ENCODE measurements around the gene RBBP7. TPM values are rescaled to one million over a fixed set of nuclear protein-coding genes. Genes with fewer than 3 reads are reported as not detected.
A peak's percentile ranks its signal among the peaks of the same experiment; 100 is the strongest.

RBBP7 gene
- total and polyA plus RNA-seq, 10 of the 15 experiments (the other 5 are each of a cell fraction or from before 2014, with no cell fraction given), result 95.3 to 277 (median 194) TPM

- TF ChIP-seq NKRF (conservative IDR thresholded peaks at IDR 0.05) (0 out of 2 replicates have a peak, but pooled peaks have one; percentile 3), NR2C1 (IDR thresholded peaks at IDR 0.05) (no peak), SUPT20H (IDR thresholded peaks at IDR 0.05; ENCODE audit: borderline replicate concordance, control insufficient read depth, low read depth, low read length) (no peak), DPF2 (IDR thresholded peaks at IDR 0.05) (0 out of 2 replicates have a peak, but pooled peaks have one; percentile 34), EGR1 (IDR thresholded peaks at IDR 0.05; ENCODE audit: borderline replicate concordance in 1 of 2, low read depth in 2 of 2, low read length in 2 of 2) (peak in 1 of 2 experiments; percentile 94; a peak in 2 of 3 replicates), MXI1 (IDR thresholded peaks at IDR 0.05; ENCODE audit: low read depth, low read length) (no peak), PML (IDR thresholded peaks at IDR 0.05; ENCODE audit: low read length) (0 out of 2 replicates have a peak, but pooled peaks have one; percentile 43), NR2F1 (conservative IDR thresholded peaks at IDR 0.05) (no peak), IKZF1 (conservative IDR thresholded peaks at IDR 0.05) (peak; percentile 87), PBX3 (IDR thresholded peaks at IDR 0.05; ENCODE audit: insufficient replicate concordance, low read depth, low read length) (peak; percentile 41), SMAD1 (IDR thresholded peaks at IDR 0.05; ENCODE audit: low read depth, partially characterized antibody) (no peak), TCF12 (IDR thresholded peaks at IDR 0.05; ENCODE audit: low read depth, low read length) (no peak), ATF7 (IDR thresholded peaks at IDR 0.05; ENCODE audit: low read depth) (no peak), CHD4 (IDR thresholded peaks at IDR 0.05) (no peak), CEBPZ (IDR thresholded peaks at IDR 0.05; ENCODE audit: low read depth, low read length) (no peak), CREM (IDR thresholded peaks at IDR 0.05; ENCODE audit: low read depth) (peak; percentile 37; the same call in 1 of the 2 replicates), POLR2A (IDR thresholded peaks at IDR 0.05; ENCODE audit: low read depth, low read length) (peak; percentile 84), TBL1XR1 (IDR thresholded peaks at IDR 0.05; ENCODE audit: low read depth, low read length) (peak; percentile 40; the same call in 1 of the 2 replicates), ELK1 (IDR thresholded peaks at IDR 0.05; ENCODE audit: low read depth, low read length) (no peak), STAT1 (conservative IDR thresholded peaks at IDR 0.05) (no peak), WRNIP1 (IDR thresholded peaks at IDR 0.05; ENCODE audit: borderline replicate concordance, low read depth, low read length) (no peak), RELA (IDR thresholded peaks at IDR 0.05; ENCODE audit: borderline replicate concordance, partially characterized antibody) (no peak), YY1 (IDR thresholded peaks at IDR 0.05; ENCODE audit: low read depth, low read length) (peak; percentile 26; the same call in 1 of the 2 replicates), NRF1 (conservative IDR thresholded peaks at IDR 0.05; ENCODE audit: low read depth, low read length) (peak; percentile 72)
Observed at GRCh38 chrX:16870095-16870861, at the start of gene RBBP7 (continued).

All from GM12878 (cell line).